Measurements from ENCODE around the gene DSCAML1. TPM values are rescaled to one million over a fixed set of nuclear protein-coding genes. Genes with fewer than 3 reads are reported as not detected.

DSCAML1 gene
- total and polyA plus RNA-seq, 4 donors = 0.18 to 1.5 (median 1.1) TPM

GRCh38 chr11:117724621-117725020 is 72.4 kb downstream of the DSCAML1 start:
- ATAC-seq (ENCODE audit: insufficient read depth, low FRiP score) = no peak
- Histone ChIP-seq H3K27me3 (ENCODE audit: control insufficient read depth in 3 of 3, insufficient read depth in 3 of 3, low read length in 2 of 3) (no peaks in the 10 kb centered on the region), H3K27ac (ENCODE audit: low read depth in 1 of 2, low read length in 1 of 2) (no peak overlapping the region), H3K4me1 (ENCODE audit: control insufficient read depth in 5 of 5, insufficient read depth in 5 of 5, low read length in 5 of 5) (peaks cover 0 to 9% (median 6%) of the 10 kb centered on the region in 5 donors), H3K9me3 (ENCODE audit: control insufficient read depth in 4 of 4, insufficient read depth in 3 of 4, low read length in 3 of 4) (no peaks in the 10 kb centered on the region), H3K4me3 (no peak overlapping the region), H3K36me3 (ENCODE audit: control insufficient read depth in 4 of 4, insufficient read depth in 4 of 4, low read length in 4 of 4) (no peaks in the 10 kb centered on the region), H3K9ac (ENCODE audit: insufficient read depth in 1 of 2, low read length in 2 of 2) (no peak overlapping the region)
- no peak for DNase-seq
- no peak for TF ChIP-seq CTCF (IDR thresholded peaks at IDR 0.05; ENCODE audit: control extremely low read depth, extremely low read depth)

- DNase-seq (no peak), ATAC-seq (ENCODE audit: insufficient read depth, low FRiP score) (no peak)
- H3K9me3 ChIP-seq (ENCODE audit: control insufficient read depth in 4 of 4, insufficient read depth in 3 of 4, low read length in 3 of 4) = no peaks in the 10 kb centered on the region
- H3K9ac ChIP-seq (ENCODE audit: insufficient read depth in 1 of 2, low read length in 2 of 2) = no peak overlapping the region
- no peaks in the 10 kb centered on the region for H3K36me3 ChIP-seq (ENCODE audit: control insufficient read depth in 4 of 4, insufficient read depth in 4 of 4, low read length in 4 of 4)
- WGBS, 2 donors = 91 to 97% methylated on average over 5 of the region's 5 CpGs
- no peaks in the 10 kb centered on the region for H3K27me3 ChIP-seq (ENCODE audit: control insufficient read depth in 3 of 3, insufficient read depth in 3 of 3, low read length in 2 of 3)
- H3K27ac ChIP-seq (ENCODE audit: low read depth in 1 of 2, low read length in 1 of 2) = no peak overlapping the region
- TF ChIP-seq CTCF (IDR thresholded peaks at IDR 0.05; ENCODE audit: control extremely low read depth, extremely low read depth) = no peak
- H3K4me1 ChIP-seq (ENCODE audit: control insufficient read depth in 5 of 5, insufficient read depth in 5 of 5, low read length in 5 of 5) = peaks cover 0 to 9% (median 6%) of the 10 kb centered on the region in 5 donors
- H3K4me3 ChIP-seq = no peak overlapping the region
Observed at GRCh38 chr11:117724104-117724503, 72.9 kb downstream of the DSCAML1 start.

- no peak for TF ChIP-seq CTCF (IDR thresholded peaks at IDR 0.05; ENCODE audit: control extremely low read depth, extremely low read depth)
- no peaks in the 10 kb centered on the region for H3K27me3 ChIP-seq (ENCODE audit: control insufficient read depth in 3 of 3, insufficient read depth in 3 of 3, low read length in 2 of 3)
Observed at GRCh38 chr11:117723277-117724024, 73.6 kb downstream of the DSCAML1 start.

More at GRCh38 chr11:117723277-117724024, 73.6 kb downstream of the DSCAML1 start:
- Histone ChIP-seq H3K4me3 (no peak overlapping the region), H3K9ac (ENCODE audit: insufficient read depth in 1 of 2, low read length in 2 of 2) (no peak overlapping the region), H3K36me3 (ENCODE audit: control insufficient read depth in 4 of 4, insufficient read depth in 4 of 4, low read length in 4 of 4) (no peaks in the 10 kb centered on the region), H3K27ac (ENCODE audit: low read depth in 1 of 2, low read length in 1 of 2) (no peak overlapping the region), H3K4me1 (ENCODE audit: control insufficient read depth in 5 of 5, insufficient read depth in 5 of 5, low read length in 5 of 5) (peaks cover 0 to 12% (median 8%) of the 10 kb centered on the region in 5 donors), H3K9me3 (ENCODE audit: control insufficient read depth in 4 of 4, insufficient read depth in 3 of 4, low read length in 3 of 4) (no peaks in the 10 kb centered on the region)
- no peak for DNase-seq
- 66 to 79% methylated on average over 12 of the region's 12 CpGs for WGBS, 2 donors
- ATAC-seq (ENCODE audit: insufficient read depth, low FRiP score) = no peak
